HEK293T (cell line): Measurements from ENCODE around the gene CLEC20A.

Source experiments
- CTCF ChIA-PET: fragments of 350-600 bp; formaldehyde crosslinking; extraction: SDS; loops from one replicate; lab custom pipeline; 2021; ENCODE audit warnings: antibody characterized with exemption, inconsistent platforms; lab: Yijun Ruan, JAX
- POLR2A ChIA-PET: fragments of 350-600 bp; formaldehyde crosslinking; extraction: SDS; loops from one replicate; lab custom pipeline; 2020; ENCODE audit warnings: antibody characterized with exemption, inconsistent platforms; lab: Yijun Ruan, JAX
- DNase-seq: peaks from one replicate; pipeline ENCODE4 v3.0.0; 2012; ENCODE audit warnings: mixed read lengths; ENCODE audit errors: extremely low spot score
- ARNT ChIP-seq: fragments of 450-650 bp; IDR thresholded peaks from 2 replicates; pipeline ENCODE4 v1.6.1; 2017; ENCODE audit warnings: mild to moderate bottlenecking
- BHLHE40 ChIP-seq: fragments of 450-650 bp; IDR thresholded peaks from 2 replicates; pipeline ENCODE4 v1.6.1; 2016; ENCODE audit warnings: mild to moderate bottlenecking, moderate library complexity, borderline replicate concordance
- CTBP1 ChIP-seq: fragments of 450-650 bp; IDR thresholded peaks from 2 replicates; pipeline ENCODE4 v1.6.1; 2016; ENCODE audit warnings: borderline replicate concordance
- ELF4 ChIP-seq: fragments of 450-650 bp; IDR thresholded peaks from 2 replicates; pipeline ENCODE4 v1.6.1; 2017; ENCODE audit warnings: antibody characterized with exemption
- FOXA1 ChIP-seq: fragments of 450-650 bp; IDR thresholded peaks from 2 replicates; pipeline ENCODE4 v1.6.1; 2016; ENCODE audit warnings: mild to moderate bottlenecking
- FOXK2 ChIP-seq: fragments of 450-650 bp; IDR thresholded peaks from 2 replicates; pipeline ENCODE4 v1.6.1; 2016; ENCODE audit warnings: mild to moderate bottlenecking
- FOXM1 ChIP-seq: fragments of 450-650 bp; IDR thresholded peaks from 2 replicates; pipeline ENCODE4 v1.6.1; 2017; ENCODE audit warnings: mild to moderate bottlenecking, borderline replicate concordance
- HDGF ChIP-seq: fragments of 450-650 bp; IDR thresholded peaks from 2 replicates; pipeline ENCODE4 v1.6.1; 2017; ENCODE audit warnings: antibody characterized with exemption, borderline replicate concordance
- L3MBTL2 ChIP-seq: fragments of 450-650 bp; conservative IDR thresholded peaks from 2 replicates; pipeline ENCODE4 v1.6.1; 2016; ENCODE audit warnings: mild to moderate bottlenecking
- LEF1 ChIP-seq: fragments of 450-650 bp; IDR thresholded peaks from 2 replicates; pipeline ENCODE4 v1.6.1; 2017; ENCODE audit warnings: mild to moderate bottlenecking, borderline replicate concordance
- NFRKB ChIP-seq: fragments of 450-650 bp; IDR thresholded peaks from 2 replicates; pipeline ENCODE4 v1.6.1; 2016; ENCODE audit warnings: mild to moderate bottlenecking, moderate library complexity
- PKNOX1 ChIP-seq: fragments of 450-650 bp; IDR thresholded peaks from 2 replicates; pipeline ENCODE4 v1.6.1; 2016
- SP1 ChIP-seq: fragments of 450-650 bp; IDR thresholded peaks from 2 replicates; pipeline ENCODE4 v1.6.1; 2017
- SUZ12 ChIP-seq: fragments of 450-650 bp; IDR thresholded peaks from 2 replicates; pipeline ENCODE4 v1.6.1; 2016; ENCODE audit warnings: mild to moderate bottlenecking
- TARDBP ChIP-seq: fragments of 450-650 bp; IDR thresholded peaks from 2 replicates; pipeline ENCODE4 v1.6.1; 2016
- ZNF384 ChIP-seq: fragments of 450-650 bp; IDR thresholded peaks from 2 replicates; pipeline ENCODE4 v1.6.1; 2016

The CLEC20A gene

GRCh38 chr1:178530037-178530402 is 33.3 kb upstream of the CLEC20A start:
- ChIA-PET POLR2A (interaction anchor here (0.6 kb wide), 1 partner anchor 12 kb away, joined by 3 read pairs; no protein-coding TSS in a partner anchor), CTCF (interaction anchor here (1.5 kb wide), 1 partner anchor 231 kb away, joined by 4 read pairs; no protein-coding TSS in a partner anchor)

GRCh38 chr1:178529364-178530036 is 32.7 kb upstream of the CLEC20A start:
- no peak for DNase-seq
- POLR2A ChIA-PET = no interaction called here

More at GRCh38 chr1:178530037-178530402, 33.3 kb upstream of the CLEC20A start:
- no peak for DNase-seq
- TF ChIP-seq FOXK2 (no peak), SUZ12 (no peak), PKNOX1 (no peak), SP1 (no peak), ZNF384 (no peak), L3MBTL2 (no peak), NFRKB (no peak), LEF1 (no peak), ARNT (no peak), ELF4 (no peak), HDGF (no peak), FOXA1 (no peak), BHLHE40 (no peak), FOXM1 (no peak), TARDBP (no peak), CTBP1 (no peak)

GRCh38 chr1:178528953-178529335 is 32.2 kb upstream of the CLEC20A start:
- ChIA-PET CTCF (interaction anchor here (0.6 to 1.1 kb wide), 4 partner anchors 14 to 512 kb away, joined by 3 read pairs; no protein-coding TSS in a partner anchor), POLR2A (no interaction called here)
- DNase-seq = no peak
- TF ChIP-seq LEF1 (no peak), FOXA1 (no peak), PKNOX1 (no peak), HDGF (no peak), TARDBP (no peak), BHLHE40 (no peak)

More at GRCh38 chr1:178529364-178530036, 32.7 kb upstream of the CLEC20A start:
- TF ChIP-seq FOXK2 (no peak), ARNT (no peak)
- CTCF ChIA-PET = interaction anchor here (0.8 to 1.5 kb wide), 2 partner anchors 14 to 230 kb away, joined by 3 to 4 read pairs; no protein-coding TSS in a partner anchor

GRCh38 chr1:178528228-178528952 is 31.6 kb upstream of the CLEC20A start:
- ChIA-PET POLR2A (no interaction called here), CTCF (interaction anchor here (0.6 to 1.2 kb wide), 5 partner anchors 15 to 513 kb away, joined by 3 read pairs; no protein-coding TSS in a partner anchor)
- TF ChIP-seq TARDBP (no peak), HDGF (no peak), SP1 (no peak), LEF1 (no peak), BHLHE40 (no peak), ZNF384 (no peak), ARNT (no peak), FOXM1 (no peak), L3MBTL2 (no peak), PKNOX1 (no peak), FOXA1 (no peak), NFRKB (no peak), FOXK2 (no peak), ELF4 (no peak), SUZ12 (no peak), CTBP1 (no peak)
- DNase-seq = no peak

GRCh38 chr1:178527117-178527516 is 30.4 kb upstream of the CLEC20A start:
- TF ChIP-seq ZNF384 = no peak
- TF ChIP-seq FOXA1 = no peak
- no peak for TF ChIP-seq BHLHE40
- ChIA-PET CTCF (interaction anchor here (0.7 to 1.2 kb wide), 2 partner anchors 227 to 1972 kb away, joined by 3 read pairs; no protein-coding TSS in a partner anchor), POLR2A (no interaction called here)
- DNase-seq = no peak

- TF ChIP-seq L3MBTL2 = no peak
- TF ChIP-seq ARNT = no peak
- no peak for TF ChIP-seq ELF4
- no peak for TF ChIP-seq SP1
- TF ChIP-seq NFRKB = no peak
- TF ChIP-seq PKNOX1 = no peak
- TF ChIP-seq FOXK2 = no peak
- TF ChIP-seq HDGF = no peak
- TF ChIP-seq TARDBP = no peak
- TF ChIP-seq ZNF384 = no peak
- TF ChIP-seq BHLHE40 = no peak
- no peak for TF ChIP-seq CTBP1
- TF ChIP-seq SUZ12 = no peak
- TF ChIP-seq FOXM1 = no peak
- TF ChIP-seq LEF1 = no peak
- TF ChIP-seq FOXA1 = no peak
- DNase-seq = no peak
- ChIA-PET CTCF (no interaction called here), POLR2A (no interaction called here)
Observed at GRCh38 chr1:178521241-178521640, 24.5 kb upstream of the CLEC20A start.
